GM12873 (cell line): ENCODE measurements around the gene CRLF1.

ENCODE experiments used
- CTCF ChIP-seq: IDR thresholded peaks from 2 replicates; pipeline ENCODE4 v1.5.1; 2012; ENCODE audit warnings: low read depth, mild to moderate bottlenecking, moderate library complexity, low read length, control low read depth; ENCODE audit not compliant: insufficient read depth; ENCODE audit errors: missing control alignments

Gene CRLF1

GRCh38 chr19:18650021-18650390 lies 43.4 kb upstream of the CRLF1 start:
- no peak for TF ChIP-seq CTCF

- no peak for TF ChIP-seq CTCF
These were observed 42.9 kb upstream of the CRLF1 start for GRCh38 chr19:18649371-18650020.

GRCh38 chr19:18648973-18649315 lies 42.3 kb upstream of the CRLF1 start:
- no peak for TF ChIP-seq CTCF

- no peak for TF ChIP-seq CTCF
These were observed 41.2 kb upstream of the CRLF1 start for GRCh38 chr19:18647807-18648206.

GRCh38 chr19:18647371-18647767 lies 40.8 kb upstream of the CRLF1 start:
- TF ChIP-seq CTCF = no peak

- no peak for TF ChIP-seq CTCF
These were observed 40.2 kb upstream of the CRLF1 start for GRCh38 chr19:18646535-18647370.

- no peak for TF ChIP-seq CTCF
These were observed 38.5 kb upstream of the CRLF1 start for GRCh38 chr19:18645035-18645511.
